Activated CD8-positive, alpha-beta T cell treated with anti-CD3 and anti-CD28 coated beads, Interleukin-2, amount 10 ng/mL, durations not matched to agents 7 days and 5 days (primary cell): Measurements from ENCODE around the gene MTUS2. TPM values are rescaled to one million over a fixed set of nuclear protein-coding genes. Genes with fewer than 3 reads are reported as not detected.

Experiments
- ATAC-seq: fragments of 150-1000 bp; cut with Tn5 transposase; one replicate; pipeline ENCODE4 v1.10.0; 2021; ENCODE audit warnings: moderate library complexity
- CTCF ChIA-PET: fragments of 350-600 bp; sonication (Branson Sonifier 250); formaldehyde crosslinking; loops from one replicate; lab custom pipeline; 2021; ENCODE audit warnings: antibody characterized with exemption; lab: Charles Lee
- POLR2A ChIA-PET: fragments of 350-600 bp; sonication (Branson Sonifier 250); formaldehyde crosslinking; loops from one replicate; lab custom pipeline; 2021; ENCODE audit warnings: antibody characterized with exemption; lab: Charles Lee
- DNase-seq: peaks from one replicate; pipeline ENCODE4 v3.0.0-alpha.2; 2020
- H3K27ac Mint-ChIP-seq: one replicate; pipeline ENCODE4 v1.8.0; 2021; ENCODE audit warnings: mild to moderate bottlenecking, mixed read lengths
- H3K27me3 Mint-ChIP-seq: one replicate; pipeline ENCODE4 v1.8.0; 2021; ENCODE audit warnings: low read depth, mixed read lengths
- H3K36me3 Mint-ChIP-seq: one replicate; pipeline ENCODE4 v1.8.0; 2021; ENCODE audit warnings: low read depth, mixed read lengths
- H3K4me1 Mint-ChIP-seq: one replicate; pipeline ENCODE4 v1.8.0; 2021; ENCODE audit warnings: low read depth, mixed read lengths
- H3K4me3 Mint-ChIP-seq: one replicate; pipeline ENCODE4 v1.8.0; 2021; ENCODE audit warnings: mild to moderate bottlenecking, mixed read lengths
- H3K9me3 Mint-ChIP-seq: one replicate; pipeline ENCODE4 v1.8.0; 2022; ENCODE audit warnings: mixed read lengths; ENCODE audit not compliant: insufficient read depth
- total RNA-seq, 2 experiments: library from RNA; stranded (reverse); gene quantifications; one replicate each; pipeline ENCODE4 v1.2.3, GENCODE V29; 2021

MTUS2 gene
- total RNA-seq, 2 experiments from 2014 or later: not detected

- ChIA-PET CTCF (no interaction called here), POLR2A (interaction anchor here (0.6 kb wide), 1 partner anchor 1960 kb away, joined by 4 read pairs; no protein-coding TSS in a partner anchor)
- Mint-ChIP-seq H3K27ac (no peak overlapping the region), H3K4me1 (no peaks in the 10 kb centered on the region), H3K4me3 (no peak overlapping the region), H3K9me3 (no peaks in the 10 kb centered on the region), H3K27me3 (peaks cover 14% of the 10 kb centered on the region), H3K36me3 (no peaks in the 10 kb centered on the region)
- DNase-seq (no peak), ATAC-seq (no peak)
These were observed 601.9 kb downstream of the MTUS2 start for GRCh38 chr13:29422015-29422414.

GRCh38 chr13:29423050-29423449, 602.9 kb downstream of the MTUS2 start:
- H3K9me3 Mint-ChIP-seq: no peaks in the 10 kb centered on the region
- peaks cover 19% of the 10 kb centered on the region for H3K27me3 Mint-ChIP-seq
- ChIA-PET POLR2A (no interaction called here), CTCF (no interaction called here)
- no peak overlapping the region for H3K27ac Mint-ChIP-seq
- H3K4me3 Mint-ChIP-seq: no peak overlapping the region
- H3K36me3 Mint-ChIP-seq: no peaks in the 10 kb centered on the region
- ATAC-seq: no peak
- no peaks in the 10 kb centered on the region for H3K4me1 Mint-ChIP-seq
- DNase-seq: no peak

GRCh38 chr13:29427937-29428309, 607.8 kb downstream of the MTUS2 start:
- H3K4me1 Mint-ChIP-seq: no peaks in the 10 kb centered on the region
- no peak overlapping the region for H3K27ac Mint-ChIP-seq
- H3K4me3 Mint-ChIP-seq: no peak overlapping the region
- CTCF ChIA-PET: interaction anchor here (1.2 kb wide), 1 partner anchor 10 kb away, joined by 4 read pairs; no protein-coding TSS in a partner anchor
- DNase-seq (no peak), ATAC-seq (no peak)
- POLR2A ChIA-PET: no interaction called here
- peaks cover 42% of the 10 kb centered on the region for H3K27me3 Mint-ChIP-seq
- H3K9me3 Mint-ChIP-seq: no peaks in the 10 kb centered on the region
- no peaks in the 10 kb centered on the region for H3K36me3 Mint-ChIP-seq

GRCh38 chr13:29428310-29429181, 608.4 kb downstream of the MTUS2 start:
- H3K36me3 Mint-ChIP-seq: no peaks in the 10 kb centered on the region
- no peak for DNase-seq
- POLR2A ChIA-PET: no interaction called here
- H3K4me1 Mint-ChIP-seq: no peaks in the 10 kb centered on the region
- H3K27ac Mint-ChIP-seq: no peak overlapping the region
- H3K4me3 Mint-ChIP-seq: no peak overlapping the region
- H3K27me3 Mint-ChIP-seq: peaks cover 43% of the 10 kb centered on the region
- no peaks in the 10 kb centered on the region for H3K9me3 Mint-ChIP-seq
- no peak for ATAC-seq
- CTCF ChIA-PET: no interaction called here

GRCh38 chr13:29429286-29429900, 609.3 kb downstream of the MTUS2 start:
- H3K4me3 Mint-ChIP-seq: no peak overlapping the region
- no peak overlapping the region for H3K27ac Mint-ChIP-seq
- CTCF ChIA-PET: no interaction called here
- no peaks in the 10 kb centered on the region for H3K9me3 Mint-ChIP-seq
- DNase-seq (no peak), ATAC-seq (no peak)
- no peaks in the 10 kb centered on the region for H3K4me1 Mint-ChIP-seq
- POLR2A ChIA-PET: no interaction called here
- no peaks in the 10 kb centered on the region for H3K36me3 Mint-ChIP-seq
- peaks cover 43% of the 10 kb centered on the region for H3K27me3 Mint-ChIP-seq

- ATAC-seq (no peak), DNase-seq (no peak)
- no peaks in the 10 kb centered on the region for H3K36me3 Mint-ChIP-seq
- no peak overlapping the region for H3K27ac Mint-ChIP-seq
- no peak overlapping the region for H3K4me3 Mint-ChIP-seq
- CTCF ChIA-PET: no interaction called here
- no peaks in the 10 kb centered on the region for H3K9me3 Mint-ChIP-seq
- H3K27me3 Mint-ChIP-seq: peaks cover 18% of the 10 kb centered on the region
- H3K4me1 Mint-ChIP-seq: no peaks in the 10 kb centered on the region
- POLR2A ChIA-PET: no interaction called here
These were observed 614.2 kb downstream of the MTUS2 start for GRCh38 chr13:29434217-29434945.

- Mint-ChIP-seq H3K27me3 (peaks cover 14% of the 10 kb centered on the region), H3K9me3 (no peaks in the 10 kb centered on the region), H3K27ac (no peak overlapping the region), H3K36me3 (no peaks in the 10 kb centered on the region), H3K4me3 (no peak overlapping the region), H3K4me1 (no peaks in the 10 kb centered on the region)
- ATAC-seq (no peak), DNase-seq (no peak)
- ChIA-PET POLR2A (interaction anchor here (0.7 kb wide), 1 partner anchor 689 kb away, joined by 3 read pairs; no protein-coding TSS in a partner anchor), CTCF (no interaction called here)
These were observed 615.2 kb downstream of the MTUS2 start for GRCh38 chr13:29435125-29435911.

GRCh38 chr13:29436291-29436690, 616.2 kb downstream of the MTUS2 start:
- Mint-ChIP-seq H3K27me3 (peaks cover 7% of the 10 kb centered on the region), H3K4me1 (no peaks in the 10 kb centered on the region), H3K36me3 (no peaks in the 10 kb centered on the region), H3K9me3 (no peaks in the 10 kb centered on the region), H3K27ac (no peak overlapping the region), H3K4me3 (no peak overlapping the region)
- ChIA-PET CTCF (no interaction called here), POLR2A (no interaction called here)
- DNase-seq: no peak
- ATAC-seq: no peak

- Mint-ChIP-seq H3K4me1 (no peaks in the 10 kb centered on the region), H3K4me3 (no peak overlapping the region), H3K27me3 (peaks cover 3% of the 10 kb centered on the region), H3K27ac (no peak overlapping the region), H3K9me3 (no peaks in the 10 kb centered on the region), H3K36me3 (no peaks in the 10 kb centered on the region)
- DNase-seq (no peak), ATAC-seq (no peak)
- CTCF ChIA-PET: no interaction called here
- POLR2A ChIA-PET: no interaction called here
These were observed 616.7 kb downstream of the MTUS2 start for GRCh38 chr13:29436721-29437280.

GRCh38 chr13:29438769-29439168, 618.6 kb downstream of the MTUS2 start:
- DNase-seq (no peak), ATAC-seq (no peak)
- Mint-ChIP-seq H3K27me3 (no peaks in the 10 kb centered on the region), H3K36me3 (no peaks in the 10 kb centered on the region), H3K4me3 (no peak overlapping the region), H3K9me3 (no peaks in the 10 kb centered on the region), H3K27ac (no peak overlapping the region), H3K4me1 (no peaks in the 10 kb centered on the region)
- CTCF ChIA-PET: no interaction called here
- POLR2A ChIA-PET: no interaction called here
